Neural cell (in vitro differentiated cells): ENCODE data around the gene CD4. TPM values are rescaled to one million over a fixed set of nuclear protein-coding genes. Genes with fewer than 3 reads are reported as not detected.

Source experiments
- H2AFZ ChIP-seq: fragments of 200-600, 300-800 bp; sonication (generic), shearing (Covaris generic); 2 replicates; pipeline ENCODE4 v1.6.0; 2014; ENCODE audit warnings: low read depth, mild to moderate bottlenecking, antibody characterized with exemption, low read length, moderate library complexity
- H3F3A ChIP-seq: fragments of 200-600 bp; shearing (Covaris generic); 2 replicates; pipeline ENCODE4 v1.6.1; 2016; ENCODE audit warnings: mild to moderate bottlenecking, moderate library complexity, mixed read lengths, antibody characterized with exemption, low read length; ENCODE audit not compliant: insufficient read depth, poor library complexity, severe bottlenecking
- H3K27ac ChIP-seq: fragments of 200-600, 300-800 bp; sonication (generic), shearing (Covaris generic); 2 replicates; pipeline ENCODE4 v1.5.1; 2014; ENCODE audit warnings: mild to moderate bottlenecking, low read length, moderate library complexity
- H3K27me3 ChIP-seq: fragments of 300-800, 200-600 bp; sonication (generic), shearing (Covaris generic); 2 replicates; pipeline ENCODE4 v1.6.0; 2014; ENCODE audit warnings: mild to moderate bottlenecking, low read depth, low read length, moderate library complexity; ENCODE audit not compliant: insufficient read depth
- H3K36me3 ChIP-seq: fragments of 300-800, 200-600 bp; sonication (generic), shearing (Covaris generic); 2 replicates; pipeline ENCODE4 v1.5.1; 2014; ENCODE audit warnings: mild to moderate bottlenecking, antibody characterized with exemption, low read length, moderate library complexity; ENCODE audit not compliant: insufficient read depth
- H3K4me2 ChIP-seq: fragments of 300-800, 200-600 bp; sonication (generic), shearing (Covaris generic); 2 replicates; pipeline ENCODE4 v1.6.0; 2014; ENCODE audit warnings: mild to moderate bottlenecking, low read length
- H3K4me3 ChIP-seq: fragments of 300-800, 200-600 bp; sonication (generic), shearing (Covaris generic); 2 replicates; pipeline ENCODE4 v1.5.1; 2014; ENCODE audit warnings: mild to moderate bottlenecking, low read length, moderate library complexity
- H3K79me2 ChIP-seq: fragments of 200-600 bp; shearing (Covaris generic); replicated peaks from 2 replicates; pipeline ENCODE4 v1.6.0; 2014; ENCODE audit warnings: mild to moderate bottlenecking, low read length, moderate library complexity; ENCODE audit not compliant: insufficient read depth
- H3K9ac ChIP-seq: fragments of 300-800, 200-600 bp; sonication (generic), shearing (Covaris generic); 2 replicates; pipeline ENCODE4 v1.6.1; 2016; ENCODE audit warnings: mild to moderate bottlenecking, low read length, mixed read lengths
- H3K9me2 ChIP-seq: fragments of 200-600 bp; shearing (Covaris generic); 2 replicates; pipeline ENCODE4 v1.6.1; 2016; ENCODE audit warnings: mild to moderate bottlenecking, low read length, mixed read lengths; ENCODE audit not compliant: insufficient read depth
- H3K9me3 ChIP-seq: fragments of 200-600, 300-800 bp; sonication (generic), shearing (Covaris generic); 2 replicates; pipeline ENCODE4 v1.6.1; 2016; ENCODE audit warnings: mild to moderate bottlenecking, mixed run types, low read length, moderate library complexity, mixed read lengths
- H4K20me1 ChIP-seq: fragments of 200-600 bp; shearing (Covaris generic); 2 replicates; pipeline ENCODE4 v1.6.1; 2016; ENCODE audit warnings: mild to moderate bottlenecking, mixed run types; ENCODE audit not compliant: insufficient read depth
- EP300 ChIP-seq: fragments of 450-650 bp; conservative IDR thresholded peaks from 2 replicates; pipeline ENCODE4 v1.6.1; 2014; ENCODE audit warnings: antibody characterized with exemption, mild to moderate bottlenecking, moderate library complexity; ENCODE audit not compliant: poor library complexity, severe bottlenecking
- EZH2 ChIP-seq: fragments of 200-600, 300-800 bp; shearing (Covaris generic), sonication (generic); IDR thresholded peaks from 2 replicates; pipeline ENCODE4 v1.6.1; 2014; ENCODE audit warnings: antibody characterized with exemption, low read length, borderline replicate concordance, mild to moderate bottlenecking; ENCODE audit not compliant: insufficient read depth, poor library complexity, severe bottlenecking
- MXI1 ChIP-seq: fragments of 450-650 bp; conservative IDR thresholded peaks from 2 replicates; pipeline ENCODE4 v1.6.1; 2014; ENCODE audit warnings: antibody characterized with exemption, mild to moderate bottlenecking; ENCODE audit not compliant: poor library complexity, severe bottlenecking
- POLR2AphosphoS5 ChIP-seq: IDR thresholded peaks from 2 replicates; pipeline ENCODE4 v1.6.1; 2012
- RAD21 ChIP-seq: fragments of 450-650 bp; conservative IDR thresholded peaks from 2 replicates; pipeline ENCODE4 v1.6.1; 2014; ENCODE audit warnings: antibody characterized with exemption, mild to moderate bottlenecking, moderate library complexity
- REST ChIP-seq: IDR thresholded peaks from 2 replicates; pipeline ENCODE4 v1.6.1; 2012; ENCODE audit warnings: borderline replicate concordance
- SMC3 ChIP-seq: fragments of 450-650 bp; conservative IDR thresholded peaks from 2 replicates; pipeline ENCODE4 v1.6.1; 2014; ENCODE audit warnings: antibody characterized with exemption, mild to moderate bottlenecking, moderate library complexity; ENCODE audit not compliant: poor library complexity
- TAF1 ChIP-seq: IDR thresholded peaks from 2 replicates; pipeline ENCODE4 v1.6.1; 2012; ENCODE audit warnings: low read depth
- polyA plus RNA-seq: library from polyadenylated mRNA; depleted of rRNA; stranded (reverse); fragments of >200 nt; gene quantifications from 2 replicates; pipeline ENCODE4 v1.2.3, GENCODE V29; 2014
- TF ChIP-seq, protein P1 (sequence below): fragments of 450-650 bp; IDR thresholded peaks from 2 replicates; pipeline ENCODE4 v1.5.1; 2014; ENCODE audit warnings: antibody characterized with exemption, mild to moderate bottlenecking, moderate library complexity; ENCODE audit not compliant: poor library complexity, severe bottlenecking

Gene CD4
- polyA plus RNA-seq, 1 donor from 2014 or later: not detected

- Histone ChIP-seq H3K36me3 (no peaks in the 10 kb centered on the region), H3K4me2 (no peak within 1 kb of the TSS), H3K9ac (no peak within 1 kb of the TSS), H4K20me1 (no peaks in the 10 kb centered on the region), H3F3A (no peaks in the 10 kb centered on the region), H3K27ac (no peak within 1 kb of the TSS), H3K4me3 (no peak within 1 kb of the TSS), H2AFZ (no peak within 1 kb of the TSS), H3K9me3 (no peaks in the 10 kb centered on the region), H3K79me2 (no peaks in the 10 kb centered on the region), H3K9me2 (no peaks in the 10 kb centered on the region), H3K27me3 (no peaks in the 10 kb centered on the region)
- TF ChIP-seq, protein P1, sequence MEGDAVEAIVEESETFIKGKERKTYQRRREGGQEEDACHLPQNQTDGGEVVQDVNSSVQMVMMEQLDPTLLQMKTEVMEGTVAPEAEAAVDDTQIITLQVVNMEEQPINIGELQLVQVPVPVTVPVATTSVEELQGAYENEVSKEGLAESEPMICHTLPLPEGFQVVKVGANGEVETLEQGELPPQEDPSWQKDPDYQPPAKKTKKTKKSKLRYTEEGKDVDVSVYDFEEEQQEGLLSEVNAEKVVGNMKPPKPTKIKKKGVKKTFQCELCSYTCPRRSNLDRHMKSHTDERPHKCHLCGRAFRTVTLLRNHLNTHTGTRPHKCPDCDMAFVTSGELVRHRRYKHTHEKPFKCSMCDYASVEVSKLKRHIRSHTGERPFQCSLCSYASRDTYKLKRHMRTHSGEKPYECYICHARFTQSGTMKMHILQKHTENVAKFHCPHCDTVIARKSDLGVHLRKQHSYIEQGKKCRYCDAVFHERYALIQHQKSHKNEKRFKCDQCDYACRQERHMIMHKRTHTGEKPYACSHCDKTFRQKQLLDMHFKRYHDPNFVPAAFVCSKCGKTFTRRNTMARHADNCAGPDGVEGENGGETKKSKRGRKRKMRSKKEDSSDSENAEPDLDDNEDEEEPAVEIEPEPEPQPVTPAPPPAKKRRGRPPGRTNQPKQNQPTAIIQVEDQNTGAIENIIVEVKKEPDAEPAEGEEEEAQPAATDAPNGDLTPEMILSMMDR: no peak
- no peak for TF ChIP-seq RAD21
- TF ChIP-seq MXI1: no peak
- TF ChIP-seq REST: no peak
- no peak for TF ChIP-seq EZH2
- no peak for TF ChIP-seq POLR2AphosphoS5
- TF ChIP-seq TAF1: no peak
- no peak for TF ChIP-seq EP300
- TF ChIP-seq SMC3: no peak
These were observed 51.6 kb downstream of the CD4 start, which contains the start of gene GNB3 for GRCh38 chr12:6840761-6841515. Gene GNB3, plus strand, starts transcription at chr12:6840925. Its CDS starts 363 bp downstream, at chr12:6841288.

DNA sequence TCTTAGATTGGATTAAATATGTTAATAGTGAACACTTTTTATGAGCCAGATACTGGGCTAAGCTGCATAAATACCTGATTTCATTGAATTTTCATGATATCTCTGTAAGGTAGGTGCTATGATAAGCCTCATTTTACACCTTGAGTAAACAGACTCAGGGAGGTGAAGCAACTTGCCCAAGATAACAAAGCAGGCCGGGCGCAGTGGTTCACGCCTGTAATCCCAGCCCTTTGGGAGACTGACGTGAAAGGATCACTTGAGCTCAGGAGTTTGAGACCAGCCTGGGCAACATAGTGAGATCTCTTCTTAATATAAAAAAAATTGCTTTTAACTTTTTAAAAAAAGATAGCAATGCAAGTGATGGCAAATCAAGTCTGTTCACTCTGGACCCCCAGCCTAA lies 52.7 kb downstream of the CD4 start:
- no peaks in the 10 kb centered on the region for H3K36me3 ChIP-seq
- H3K27me3 ChIP-seq: no peaks in the 10 kb centered on the region

More for the DNA sequence above, 52.7 kb downstream of the CD4 start:
- Histone ChIP-seq H3K9me2 (no peaks in the 10 kb centered on the region), H3K27ac (no peak overlapping the region), H3K4me3 (no peak overlapping the region), H2AFZ (no peak overlapping the region), H3F3A (no peaks in the 10 kb centered on the region), H3K9ac (no peak overlapping the region), H3K9me3 (no peaks in the 10 kb centered on the region), H4K20me1 (no peaks in the 10 kb centered on the region), H3K79me2 (no peaks in the 10 kb centered on the region), H3K4me2 (no peak overlapping the region)
- TF ChIP-seq MXI1 (no peak), RAD21 (no peak), POLR2AphosphoS5 (no peak), EZH2 (no peak), TAF1 (no peak), REST (no peak), EP300 (no peak), SMC3 (no peak)
- TF ChIP-seq, protein P1: no peak
